ENCODE data around the gene ZNF124. TPM values are rescaled to one million over a fixed set of nuclear protein-coding genes. Genes with fewer than 3 reads are reported as not detected.
A peak's percentile ranks its signal among the peaks of the same experiment; 100 is the strongest.
"Not testable (repeated sequence)": the region's sequence is repeated elsewhere in the genome, so short reads cannot be mapped to it uniquely, and the experiment has no call there.

The ZNF124 gene
- total RNA-seq, 1 donor from 2014 or later, result 14.9 TPM

DNA sequence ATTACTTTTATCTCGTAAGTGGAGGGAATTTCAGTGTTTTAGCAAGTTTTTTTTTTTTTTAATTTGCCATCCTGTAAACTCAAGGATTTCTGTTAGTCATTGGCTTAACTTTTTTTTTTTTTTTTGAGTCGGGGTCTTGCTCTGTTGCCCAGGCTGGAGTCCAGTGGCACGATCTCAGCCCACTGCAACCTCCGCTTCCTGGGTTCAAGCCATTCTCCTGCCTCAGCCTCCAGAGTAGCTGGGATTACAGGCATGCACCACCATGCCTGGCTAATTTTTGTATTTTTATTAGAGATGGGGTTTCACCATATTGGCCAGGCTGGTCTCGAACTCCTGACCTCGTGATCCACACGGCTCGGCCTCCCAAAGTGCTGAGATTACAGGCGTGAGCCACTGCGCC is 24.7 kb downstream of the ZNF124 start:
- H3K4me1 Mint-ChIP-seq; intact Hi-C loops (cut with micrococcal nuclease); H3K27ac Mint-ChIP-seq; H3K27me3 Mint-ChIP-seq; H3K4me3 Mint-ChIP-seq; DNase-seq: not testable (repeated sequence)
- H3K9me3 Mint-ChIP-seq, result peaks cover 39% of the 10 kb centered on the region
- H3K36me3 Mint-ChIP-seq (ENCODE audit: low read depth), result peaks cover 59% of the 10 kb centered on the region

DNA sequence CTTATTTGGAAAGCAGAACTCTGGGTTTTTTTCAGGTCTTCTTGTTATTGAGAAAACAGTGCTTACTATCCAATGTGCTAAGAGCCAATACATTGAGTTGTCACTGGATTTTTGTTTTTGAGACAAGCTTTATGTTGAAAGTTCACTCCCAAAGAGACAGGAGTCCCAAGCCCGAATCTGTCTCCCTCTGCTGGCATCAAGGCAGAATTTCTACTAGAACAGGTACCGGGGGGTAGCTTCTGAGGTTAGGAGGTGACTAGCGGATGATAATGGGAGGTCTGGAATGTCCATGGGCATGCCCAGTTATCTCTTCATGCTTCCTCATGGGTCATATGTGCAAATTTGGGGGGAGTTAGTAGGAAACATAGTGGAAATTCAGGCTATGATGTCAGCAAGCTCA is 25.1 kb downstream of the ZNF124 start:
- DNase-seq, result no peak
- no peaks in the 10 kb centered on the region for H3K27me3 Mint-ChIP-seq
- intact Hi-C loops (cut with micrococcal nuclease), result no loop called here
- H3K27ac Mint-ChIP-seq, result no peak overlapping the region
- H3K4me3 Mint-ChIP-seq, result no peak overlapping the region
- no peaks in the 10 kb centered on the region for H3K4me1 Mint-ChIP-seq
- peaks cover 38% of the 10 kb centered on the region for H3K9me3 Mint-ChIP-seq
- peaks cover 58% of the 10 kb centered on the region for H3K36me3 Mint-ChIP-seq (ENCODE audit: low read depth)

DNA sequence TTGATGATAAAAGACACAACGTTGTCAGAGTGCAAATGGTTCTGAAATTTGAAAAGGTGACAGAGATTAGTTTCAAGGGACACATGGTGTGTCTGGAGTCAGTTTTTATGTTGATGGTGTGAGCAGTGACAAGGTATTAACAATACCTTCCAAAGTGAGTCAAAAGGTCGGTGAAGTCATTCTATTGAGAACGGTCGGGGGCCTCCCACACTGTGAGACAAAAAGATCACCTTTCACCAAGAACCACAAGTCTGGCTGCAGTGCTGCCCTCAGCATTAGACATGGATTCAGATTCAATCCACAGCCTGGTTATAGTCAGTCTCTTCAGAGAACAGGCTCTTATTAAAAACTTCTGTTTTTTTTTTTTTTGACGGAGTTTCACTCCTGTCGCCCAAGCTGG is 26.5 kb downstream of the ZNF124 start:
- Mint-ChIP-seq H3K27me3 (no peaks in the 10 kb centered on the region), H3K4me1 (no peaks in the 10 kb centered on the region), H3K4me3 (no peak overlapping the region), H3K27ac (no peak overlapping the region), H3K36me3 (ENCODE audit: low read depth) (peaks cover 59% of the 10 kb centered on the region), H3K9me3 (peaks cover 40% of the 10 kb centered on the region)
- DNase-seq, result no peak
- intact Hi-C loops (cut with micrococcal nuclease), result no loop called here

DNA sequence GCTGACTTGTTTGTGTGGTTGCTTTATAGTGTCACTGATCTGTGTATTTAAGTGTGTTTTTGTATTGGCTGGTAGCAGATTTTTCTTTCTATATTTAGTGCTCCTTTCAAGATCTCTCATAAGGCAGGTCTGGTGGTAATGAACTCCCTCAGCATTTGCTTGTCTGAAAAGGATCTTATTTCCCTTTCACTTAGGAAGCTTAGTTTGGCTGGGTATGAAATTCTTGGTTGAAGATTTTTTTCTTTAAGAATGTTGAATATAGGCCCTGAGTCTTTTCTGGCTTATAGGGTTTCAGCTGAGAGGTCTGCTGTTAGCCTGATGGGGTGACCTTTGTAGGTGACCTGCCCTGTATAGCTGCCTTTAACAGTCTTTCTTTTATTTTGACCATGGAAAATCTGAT is 32.3 kb downstream of the ZNF124 start:
- H3K27ac Mint-ChIP-seq; H3K4me1 Mint-ChIP-seq; DNase-seq; intact Hi-C loops (cut with micrococcal nuclease); H3K4me3 Mint-ChIP-seq; H3K27me3 Mint-ChIP-seq: not testable (repeated sequence)
- peaks cover 37% of the 10 kb centered on the region for H3K9me3 Mint-ChIP-seq
- H3K36me3 Mint-ChIP-seq (ENCODE audit: low read depth), result peaks cover 27% of the 10 kb centered on the region

DNA sequence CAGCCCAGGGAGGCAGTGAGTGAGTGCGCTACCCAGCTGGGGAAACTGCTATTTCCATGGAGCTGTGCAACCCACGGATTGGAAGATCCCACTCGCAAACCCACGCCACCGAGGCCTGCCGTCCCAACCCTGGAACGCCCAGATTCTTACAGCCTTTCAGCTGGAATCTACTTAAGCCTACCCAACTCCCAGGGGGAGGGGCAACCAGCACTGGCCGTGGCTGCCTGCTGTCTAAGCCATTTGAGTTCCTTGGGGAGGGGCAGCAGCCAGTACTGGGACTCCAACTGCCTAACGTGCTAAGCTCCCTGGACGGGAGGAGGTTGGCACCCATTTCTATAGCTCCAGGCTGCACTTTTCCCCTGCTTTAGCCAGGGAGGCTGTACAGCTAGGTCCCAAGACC is 40.6 kb downstream of the ZNF124 start:
- intact Hi-C loops (cut with micrococcal nuclease), result no loop called here
- peaks cover 22% of the 10 kb centered on the region for H3K9me3 Mint-ChIP-seq

DNA sequence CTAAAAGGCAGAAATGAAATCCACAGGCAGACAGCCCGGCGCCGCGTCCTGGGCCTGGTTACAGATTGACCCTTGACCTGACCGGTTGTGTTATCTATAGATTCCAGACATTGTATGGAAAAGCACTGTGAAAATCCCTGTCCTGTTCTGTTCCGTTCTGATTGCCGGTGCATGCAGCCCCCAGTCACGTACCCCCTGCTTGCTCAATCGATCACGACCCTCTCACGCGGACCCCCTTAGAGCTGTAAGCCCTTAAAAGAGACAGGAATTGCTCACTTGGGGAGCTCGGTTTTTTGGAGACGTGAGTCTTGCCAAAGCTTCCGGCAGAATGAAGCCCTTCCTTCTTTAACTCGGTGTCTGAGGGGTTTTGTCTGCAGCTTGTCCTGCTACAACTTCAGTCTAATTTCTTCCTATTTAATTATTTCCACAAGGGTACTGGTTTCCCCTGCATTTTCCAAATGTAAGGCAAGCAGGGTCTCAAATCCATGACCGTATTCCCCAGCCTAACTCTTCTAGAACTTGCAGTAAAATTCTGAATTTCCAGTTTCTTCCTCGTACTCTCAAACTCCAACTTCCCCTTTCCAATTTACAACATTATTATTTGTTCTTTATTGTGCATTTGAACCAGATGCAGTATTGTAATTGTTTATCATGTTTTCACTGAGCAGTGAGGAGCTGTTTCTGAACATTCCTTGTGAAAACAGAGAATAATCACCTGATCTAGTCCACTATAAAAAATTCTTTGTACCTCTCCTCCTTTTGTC is 44.1 kb downstream of the ZNF124 start:
- DNase-seq; intact Hi-C loops (cut with micrococcal nuclease); H3K4me1 Mint-ChIP-seq; H3K9me3 Mint-ChIP-seq; H3K27me3 Mint-ChIP-seq: not testable (repeated sequence)
- H3K36me3 Mint-ChIP-seq (ENCODE audit: low read depth), result peaks cover 22% of the 10 kb centered on the region
- peak overlapping the region; percentile 89 for H3K4me3 Mint-ChIP-seq
- H3K27ac Mint-ChIP-seq, result peak overlapping the region; percentile 64

More for the DNA sequence above, 40.6 kb downstream of the ZNF124 start:
- Mint-ChIP-seq H3K4me1 (peaks cover 6% of the 10 kb centered on the region), H3K4me3 (no peak overlapping the region), H3K27ac (no peak overlapping the region), H3K36me3 (ENCODE audit: low read depth) (peaks cover 33% of the 10 kb centered on the region), H3K27me3 (no peaks in the 10 kb centered on the region)
- no peak for DNase-seq

DNA sequence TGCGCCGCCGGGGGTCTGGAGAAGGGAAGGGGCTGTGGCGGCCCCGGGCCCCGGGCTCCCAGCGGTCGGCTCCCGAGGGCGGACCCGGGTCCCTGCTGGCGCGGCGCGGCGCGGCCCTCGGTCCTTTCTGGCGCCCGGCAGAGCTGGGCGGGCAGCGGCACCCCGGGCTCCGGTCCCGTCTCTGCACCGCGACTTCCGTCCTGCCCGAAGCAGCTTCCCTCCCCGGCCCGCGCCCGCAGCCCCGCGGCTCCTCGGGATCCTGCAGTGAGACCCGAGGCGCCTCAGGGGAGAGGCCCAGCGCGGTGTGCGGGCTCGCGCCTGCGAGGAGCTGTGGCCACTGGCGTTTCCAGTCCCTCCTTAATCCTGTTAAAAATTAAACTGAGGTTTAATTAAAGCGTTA is 45.2 kb downstream of the ZNF124 start:
- intact Hi-C loops (cut with micrococcal nuclease); H3K27ac Mint-ChIP-seq; DNase-seq; H3K9me3 Mint-ChIP-seq; H3K4me1 Mint-ChIP-seq; H3K27me3 Mint-ChIP-seq; H3K4me3 Mint-ChIP-seq: not testable (repeated sequence)
- H3K36me3 Mint-ChIP-seq (ENCODE audit: low read depth), result peaks cover 12% of the 10 kb centered on the region

DNA sequence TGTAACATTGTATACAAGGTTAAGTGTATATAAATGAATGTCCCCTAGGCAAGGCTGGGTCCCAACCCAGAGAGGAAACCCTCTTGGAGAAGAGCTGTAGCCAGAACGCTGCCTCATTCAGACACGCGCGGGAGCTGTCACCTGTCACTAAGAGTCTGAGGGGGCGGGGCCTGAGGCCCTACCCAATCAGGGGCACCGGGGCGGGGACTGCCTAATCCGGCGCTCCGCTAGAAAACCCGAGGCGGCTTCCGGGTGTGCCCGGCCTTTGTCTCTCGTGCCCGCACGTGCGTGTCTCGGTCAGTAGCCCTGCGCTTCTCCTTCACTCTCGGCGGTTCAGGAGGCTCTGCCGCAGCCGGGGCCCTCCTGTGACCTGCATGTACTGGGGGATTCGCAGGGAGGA is 45.7 kb downstream of the ZNF124 start:
- H3K4me1 Mint-ChIP-seq; H3K27me3 Mint-ChIP-seq; H3K9me3 Mint-ChIP-seq; intact Hi-C loops (cut with micrococcal nuclease); DNase-seq; H3K4me3 Mint-ChIP-seq; H3K27ac Mint-ChIP-seq: not testable (repeated sequence)
- peaks cover 12% of the 10 kb centered on the region for H3K36me3 Mint-ChIP-seq (ENCODE audit: low read depth)

DNA sequence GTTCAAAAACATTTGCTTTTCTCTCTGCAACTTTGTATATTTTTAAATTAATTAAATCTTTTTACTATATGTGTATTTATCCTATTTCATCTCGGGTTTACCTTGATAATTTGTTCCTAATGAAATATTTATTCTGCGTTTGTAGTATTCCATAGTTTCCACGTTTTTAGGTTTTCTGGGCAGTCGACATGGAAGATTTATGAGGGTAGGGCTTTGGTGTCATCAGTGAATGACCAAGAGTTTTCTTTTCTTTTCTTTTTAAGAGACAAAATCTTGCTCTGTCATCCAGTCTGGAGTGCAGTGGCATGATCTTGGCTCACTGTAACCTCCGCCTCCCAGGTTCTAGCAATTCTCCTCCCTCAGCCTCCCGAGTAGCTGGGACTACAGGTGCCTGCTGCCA is 50.4 kb downstream of the ZNF124 start:
- DNase-seq, result no peak
- no peaks in the 10 kb centered on the region for H3K27me3 Mint-ChIP-seq
- no peaks in the 10 kb centered on the region for H3K9me3 Mint-ChIP-seq
- H3K4me1 Mint-ChIP-seq, result no peaks in the 10 kb centered on the region
- H3K4me3 Mint-ChIP-seq, result no peak overlapping the region
- intact Hi-C loops (cut with micrococcal nuclease), result no loop called here
- no peak overlapping the region for H3K27ac Mint-ChIP-seq
- no peaks in the 10 kb centered on the region for H3K36me3 Mint-ChIP-seq (ENCODE audit: low read depth)

DNA sequence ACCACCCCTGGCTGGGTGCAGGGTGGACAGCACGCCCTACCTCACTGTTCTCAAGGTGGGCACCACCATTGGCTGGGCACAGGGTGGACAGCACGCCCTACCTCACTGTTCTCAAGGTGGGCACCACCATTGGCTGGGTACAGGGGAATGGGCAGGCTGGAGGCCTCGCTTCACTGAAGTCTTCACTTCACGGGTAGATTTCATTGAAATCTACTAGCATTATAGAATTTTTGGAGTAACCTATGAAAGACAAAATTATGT is 51.5 kb downstream of the ZNF124 start:
- intact Hi-C loops (cut with micrococcal nuclease); H3K27me3 Mint-ChIP-seq; H3K36me3 Mint-ChIP-seq (ENCODE audit: low read depth); DNase-seq; H3K27ac Mint-ChIP-seq; H3K4me3 Mint-ChIP-seq; H3K9me3 Mint-ChIP-seq; H3K4me1 Mint-ChIP-seq: not testable (repeated sequence)

DNA sequence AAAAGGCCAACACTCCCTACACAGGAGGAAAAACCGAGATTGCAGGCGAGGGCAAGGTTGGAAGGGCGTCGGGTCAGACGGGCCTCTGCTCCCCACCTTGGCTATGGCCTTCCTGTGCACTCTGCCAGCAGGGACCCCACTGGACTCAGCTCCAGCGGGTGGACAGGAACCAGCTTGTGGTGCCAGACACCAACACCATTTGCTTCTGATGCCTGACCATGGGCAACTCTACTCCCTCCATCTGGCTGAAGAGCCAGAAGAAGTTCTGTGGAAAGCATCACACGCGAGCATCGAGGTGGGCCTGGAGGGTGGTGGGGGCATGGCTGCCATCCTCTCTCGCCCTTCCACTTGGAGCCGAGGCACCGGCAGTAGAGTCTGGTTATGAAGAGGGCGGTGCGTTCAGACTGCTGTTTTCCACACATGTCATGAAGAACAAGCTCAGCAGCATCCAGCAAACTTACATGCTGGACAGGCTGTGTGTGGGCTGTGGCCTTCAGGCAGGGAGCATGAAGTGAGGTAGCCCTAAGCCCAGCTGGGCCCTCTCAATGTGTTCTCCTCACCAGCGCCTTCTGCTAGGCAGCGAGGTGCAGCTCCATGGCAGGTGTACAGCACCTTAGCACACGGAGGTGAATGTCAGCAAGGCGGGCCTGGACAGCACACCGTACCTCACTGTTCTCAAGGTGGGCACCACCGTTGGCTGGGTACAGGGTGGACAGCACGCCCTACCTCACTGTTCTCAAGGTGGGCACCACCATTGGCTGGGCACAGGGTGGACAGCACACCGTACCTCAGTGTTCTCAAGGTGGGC is 52.0 kb downstream of the ZNF124 start:
- Mint-ChIP-seq H3K4me3 (no peak overlapping the region), H3K9me3 (no peaks in the 10 kb centered on the region), H3K27me3 (peaks cover 3% of the 10 kb centered on the region), H3K27ac (no peak overlapping the region), H3K36me3 (ENCODE audit: low read depth) (no peaks in the 10 kb centered on the region), H3K4me1 (peaks cover 2% of the 10 kb centered on the region)
- intact Hi-C loops (cut with micrococcal nuclease), result no loop called here
- DNase-seq, result no peak

DNA sequence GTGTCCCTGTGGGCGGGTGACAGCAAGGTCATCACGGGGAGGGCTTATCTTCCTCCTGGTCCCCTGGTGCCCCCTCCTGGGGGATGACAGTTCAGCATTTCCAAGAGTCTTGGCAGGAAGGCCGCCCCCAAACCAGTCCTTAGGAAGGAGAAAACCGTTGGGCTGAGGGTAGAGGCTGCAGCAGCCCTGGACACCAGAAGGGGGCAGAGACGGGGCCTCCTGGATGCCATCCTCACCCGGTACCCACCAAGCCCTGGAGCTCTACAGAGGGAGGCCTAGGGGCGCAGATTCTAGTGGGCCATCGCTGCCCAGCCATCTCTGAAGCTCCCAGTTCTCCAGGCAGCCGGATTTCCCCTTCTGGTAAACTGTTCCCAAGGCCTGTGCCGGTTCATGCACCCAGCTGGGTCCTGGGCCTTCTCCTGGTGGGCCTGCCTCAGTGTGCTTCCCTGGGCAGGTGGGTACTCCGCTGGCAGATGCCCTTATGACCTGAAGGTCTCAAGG is 52.8 kb downstream of the ZNF124 start:
- no peaks in the 10 kb centered on the region for H3K9me3 Mint-ChIP-seq
- H3K27me3 Mint-ChIP-seq, result peaks cover 7% of the 10 kb centered on the region
- no peak overlapping the region for H3K27ac Mint-ChIP-seq
- peak; percentile 69 for DNase-seq
- intact Hi-C loops (cut with micrococcal nuclease), result no loop called here
- no peak overlapping the region for H3K4me3 Mint-ChIP-seq
- peaks cover 2% of the 10 kb centered on the region for H3K4me1 Mint-ChIP-seq
- no peaks in the 10 kb centered on the region for H3K36me3 Mint-ChIP-seq (ENCODE audit: low read depth)

DNA sequence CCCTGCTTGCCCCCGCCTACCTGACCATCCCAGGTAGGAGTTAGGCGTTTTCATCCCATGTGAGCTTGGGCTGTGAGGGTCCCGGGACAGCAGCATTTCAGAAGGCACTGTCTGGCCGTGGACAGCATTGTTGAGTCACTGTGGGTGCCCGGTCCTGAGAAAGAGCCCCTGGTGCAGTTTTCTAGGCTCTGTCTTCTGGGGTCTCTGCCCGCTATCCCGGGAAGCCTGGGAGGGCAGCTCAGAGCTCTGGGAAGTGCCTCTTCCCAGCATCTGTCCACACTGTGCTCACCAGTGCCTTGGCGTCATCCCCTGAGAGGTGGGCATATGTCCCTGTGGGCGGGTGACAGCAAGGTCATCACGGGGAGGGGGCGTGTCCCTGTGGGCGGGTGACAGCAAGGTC is 56.3 kb downstream of the ZNF124 start:
- Mint-ChIP-seq H3K27me3 (peaks cover 24% of the 10 kb centered on the region), H3K9me3 (no peaks in the 10 kb centered on the region), H3K4me3 (no peak overlapping the region), H3K36me3 (ENCODE audit: low read depth) (no peaks in the 10 kb centered on the region), H3K27ac (no peak overlapping the region), H3K4me1 (peaks cover 5% of the 10 kb centered on the region)
- DNase-seq, result no peak
- intact Hi-C loops (cut with micrococcal nuclease), result no loop called here

DNA sequence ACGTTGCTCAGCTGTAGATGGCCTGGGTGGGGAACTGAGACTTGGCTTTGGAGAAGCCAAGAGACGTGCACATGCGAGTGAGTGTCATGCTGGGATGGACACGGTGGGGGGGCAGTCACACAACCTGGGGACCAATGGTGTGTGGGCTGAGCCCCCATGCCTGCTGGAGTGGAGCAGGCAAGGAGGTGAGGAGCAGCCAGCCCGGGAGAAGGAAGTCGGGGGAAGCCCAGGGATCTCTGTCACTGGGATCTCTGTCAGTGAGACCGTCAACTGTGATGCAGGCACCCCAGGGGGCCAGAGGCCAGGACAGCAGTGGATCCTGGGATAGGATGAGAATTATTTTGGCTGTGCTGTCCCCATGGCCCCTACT is 56.7 kb downstream of the ZNF124 start:
- Mint-ChIP-seq H3K27ac (no peak overlapping the region), H3K36me3 (ENCODE audit: low read depth) (no peaks in the 10 kb centered on the region), H3K4me3 (no peak overlapping the region), H3K27me3 (peaks cover 24% of the 10 kb centered on the region), H3K4me1 (peaks cover 6% of the 10 kb centered on the region), H3K9me3 (no peaks in the 10 kb centered on the region)
- intact Hi-C loops (cut with micrococcal nuclease), result no loop called here
- no peak for DNase-seq

Measured in activated CD4-positive, alpha-beta T cell treated with anti-CD3 and anti-CD28 coated beads, Interleukin-2, amount 10 ng/mL, durations not matched to agents 24 days and 14 days (primary cell).